NB4 (cell line): ENCODE results near the gene MOGAT2.
A peak's percentile ranks its signal among the peaks of the same experiment; 100 is the strongest.

Experiments
- DNase-seq: peaks from one replicate; pipeline ENCODE4 v3.0.0; 2010; ENCODE audit warnings: low read depth
- H3K4me3 ChIP-seq: one replicate; pipeline ENCODE4 v1.5.1; 2011; ENCODE audit warnings: mild to moderate bottlenecking, low read depth, low read length, moderate library complexity
- CTCF ChIP-seq: IDR thresholded peaks from one replicate; pipeline ENCODE4 v1.5.1; 2012; ENCODE audit warnings: low read depth, low read length
- MYC ChIP-seq: IDR thresholded peaks from 2 replicates; pipeline ENCODE4 v1.6.1; 2011; ENCODE audit warnings: low read depth, low read length
- POLR2A ChIP-seq: IDR thresholded peaks from 2 replicates; pipeline ENCODE4 v1.6.1; 2011; ENCODE audit warnings: mild to moderate bottlenecking; ENCODE audit not compliant: insufficient read length; ENCODE audit errors: extremely low read depth
- TF ChIP-seq, protein P1 (sequence below): IDR thresholded peaks from 2 replicates; pipeline ENCODE4 v1.6.1; 2011; ENCODE audit warnings: low read depth, low read length

The MOGAT2 gene

DNA sequence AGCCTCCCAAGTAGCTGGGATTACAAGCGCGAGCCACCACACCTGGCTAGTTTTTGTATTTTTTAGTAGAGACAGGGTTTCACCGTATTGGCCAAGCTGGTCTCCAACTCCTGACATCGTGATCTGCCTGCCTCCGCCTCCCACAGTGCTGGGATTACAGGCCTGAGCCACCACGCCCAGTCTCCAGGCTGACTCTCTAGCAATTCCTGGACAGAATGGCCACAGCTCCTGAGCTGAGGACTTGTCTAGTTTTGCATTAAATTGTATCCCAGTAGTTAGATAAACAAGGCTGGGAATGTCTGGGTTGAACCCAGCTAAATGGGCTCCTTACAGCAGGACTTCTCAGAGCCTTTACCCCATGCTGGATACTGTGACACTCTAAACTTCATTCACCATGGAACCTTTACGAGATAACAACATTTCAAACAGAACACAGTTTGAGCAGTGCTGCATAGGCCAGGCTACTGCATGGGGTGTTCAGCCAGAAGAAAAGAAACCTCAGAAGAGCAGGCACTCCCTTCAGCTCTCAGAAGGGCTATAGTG is 13.9 kb upstream of the MOGAT2 start:
- DNase-seq: no peak
- TF ChIP-seq CTCF (no peak), POLR2A (no peak), MYC (no peak)
- TF ChIP-seq, protein P1, sequence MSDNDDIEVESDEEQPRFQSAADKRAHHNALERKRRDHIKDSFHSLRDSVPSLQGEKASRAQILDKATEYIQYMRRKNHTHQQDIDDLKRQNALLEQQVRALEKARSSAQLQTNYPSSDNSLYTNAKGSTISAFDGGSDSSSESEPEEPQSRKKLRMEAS: no peak

GRCh38 chr11:75705541-75705940 is 12.1 kb upstream of the MOGAT2 start:
- TF ChIP-seq, protein P1: no peak
- no peak overlapping the region for H3K4me3 ChIP-seq
- no peak for DNase-seq

More for the DNA sequence above, 13.9 kb upstream of the MOGAT2 start:
- H3K4me3 ChIP-seq: no peak overlapping the region

- DNase-seq: peak; percentile 85
- H3K4me3 ChIP-seq: no peak overlapping the region
- TF ChIP-seq, protein P1: peak; percentile 73
- TF ChIP-seq CTCF: peak; percentile 90
- TF ChIP-seq POLR2A: no peak
- TF ChIP-seq MYC: peak; percentile 53
Observed at GRCh38 chr11:75706260-75706729, 11.3 kb upstream of the MOGAT2 start.

GRCh38 chr11:75714211-75714610 is 3.4 kb upstream of the MOGAT2 start:
- DNase-seq: no peak
- no peak for TF ChIP-seq MYC
- TF ChIP-seq, protein P1: no peak
- no peak for TF ChIP-seq POLR2A
- TF ChIP-seq CTCF: no peak
- H3K4me3 ChIP-seq: no peak overlapping the region

- no peak overlapping the region for H3K4me3 ChIP-seq
- no peak for DNase-seq
- TF ChIP-seq, protein P1: no peak
- TF ChIP-seq POLR2A (no peak), MYC (no peak), CTCF (no peak)
Observed at GRCh38 chr11:75715688-75716087, 1.9 kb upstream of the MOGAT2 start.

- H3K4me3 ChIP-seq: no peak overlapping the region
- no peak for TF ChIP-seq CTCF
- TF ChIP-seq, protein P1: no peak
- TF ChIP-seq MYC: no peak
- TF ChIP-seq POLR2A: no peak
- no peak for DNase-seq
Observed at GRCh38 chr11:75716659-75717058, 979 bp upstream of the MOGAT2 start.
